Right atrium auricular region (tissue), 2 donors: Measurements from ENCODE around the gene SMYD3. TPM values are rescaled to one million over a fixed set of nuclear protein-coding genes. Genes with fewer than 3 reads are reported as not detected.

Experiments
- DNase-seq: peaks from one replicate; pipeline ENCODE4 v3.0.0-alpha.2; 2019; ENCODE audit warnings: low spot score
- H3K27ac ChIP-seq, 2 donors: fragments of 200-600 bp; sonication (generic); 1 replicate in 1 of 2; 2 replicates in 1 of 2; pipeline ENCODE4 v1.5.1; 2016 to 2019
- H3K27me3 ChIP-seq, 2 donors: fragments of 200-600 bp; sonication (generic); one replicate each; pipeline versions ENCODE4 v1.5.1 to v1.6.0; 2017 to 2019
- H3K36me3 ChIP-seq: fragments of 200-600 bp; sonication (generic); one replicate; pipeline ENCODE4 v1.5.1; 2016
- H3K4me1 ChIP-seq, 2 donors: fragments of 200-600 bp; sonication (generic); one replicate each; pipeline versions ENCODE4 v1.5.1 to v1.6.0; 2017 to 2019
- H3K4me3 ChIP-seq, 2 donors: fragments of 200-600 bp; sonication (generic); 1 replicate in 1 of 2; 2 replicates in 1 of 2; pipeline ENCODE4 v1.5.1; 2017 to 2019; ENCODE audit warnings: mild to moderate bottlenecking in 1 of 2, moderate library complexity in 1 of 2
- H3K9me3 ChIP-seq, 2 donors: fragments of 200-600 bp; sonication (generic); one replicate each; pipeline ENCODE4 v1.5.1; 2019
- total RNA-seq, 2 donors: library from RNA; depleted of rRNA; stranded (reverse); fragments of >200 nt; gene quantifications; one replicate each; pipeline ENCODE4 v1.1.0, GENCODE V29; 2016
- TF ChIP-seq, protein P1 (sequence below), 2 donors: fragments of 200-600 bp; sonication (generic); IDR thresholded peaks; one replicate each; pipeline ENCODE4 v1.5.1; 2019; ENCODE audit warnings: antibody characterized with exemption in 2 of 2

Gene SMYD3
- total RNA-seq, 2 donors from 2014 or later: 7.9 to 8.5 TPM

- no peak overlapping the region for H3K4me3 ChIP-seq
- TF ChIP-seq, protein P1, sequence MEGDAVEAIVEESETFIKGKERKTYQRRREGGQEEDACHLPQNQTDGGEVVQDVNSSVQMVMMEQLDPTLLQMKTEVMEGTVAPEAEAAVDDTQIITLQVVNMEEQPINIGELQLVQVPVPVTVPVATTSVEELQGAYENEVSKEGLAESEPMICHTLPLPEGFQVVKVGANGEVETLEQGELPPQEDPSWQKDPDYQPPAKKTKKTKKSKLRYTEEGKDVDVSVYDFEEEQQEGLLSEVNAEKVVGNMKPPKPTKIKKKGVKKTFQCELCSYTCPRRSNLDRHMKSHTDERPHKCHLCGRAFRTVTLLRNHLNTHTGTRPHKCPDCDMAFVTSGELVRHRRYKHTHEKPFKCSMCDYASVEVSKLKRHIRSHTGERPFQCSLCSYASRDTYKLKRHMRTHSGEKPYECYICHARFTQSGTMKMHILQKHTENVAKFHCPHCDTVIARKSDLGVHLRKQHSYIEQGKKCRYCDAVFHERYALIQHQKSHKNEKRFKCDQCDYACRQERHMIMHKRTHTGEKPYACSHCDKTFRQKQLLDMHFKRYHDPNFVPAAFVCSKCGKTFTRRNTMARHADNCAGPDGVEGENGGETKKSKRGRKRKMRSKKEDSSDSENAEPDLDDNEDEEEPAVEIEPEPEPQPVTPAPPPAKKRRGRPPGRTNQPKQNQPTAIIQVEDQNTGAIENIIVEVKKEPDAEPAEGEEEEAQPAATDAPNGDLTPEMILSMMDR (IDR thresholded peaks at IDR 0.05): no peak
- no peaks in the 10 kb centered on the region for H3K9me3 ChIP-seq
- H3K27ac ChIP-seq: no peak overlapping the region
- no peaks in the 10 kb centered on the region for H3K36me3 ChIP-seq
- H3K4me1 ChIP-seq: peaks cover 0 to 20% of the 10 kb centered on the region in 2 donors
- no peak for DNase-seq
- H3K27me3 ChIP-seq: no peaks in the 10 kb centered on the region
Observed at GRCh38 chr1:245873068-245873467, 634.0 kb downstream of the SMYD3 start.

DNA sequence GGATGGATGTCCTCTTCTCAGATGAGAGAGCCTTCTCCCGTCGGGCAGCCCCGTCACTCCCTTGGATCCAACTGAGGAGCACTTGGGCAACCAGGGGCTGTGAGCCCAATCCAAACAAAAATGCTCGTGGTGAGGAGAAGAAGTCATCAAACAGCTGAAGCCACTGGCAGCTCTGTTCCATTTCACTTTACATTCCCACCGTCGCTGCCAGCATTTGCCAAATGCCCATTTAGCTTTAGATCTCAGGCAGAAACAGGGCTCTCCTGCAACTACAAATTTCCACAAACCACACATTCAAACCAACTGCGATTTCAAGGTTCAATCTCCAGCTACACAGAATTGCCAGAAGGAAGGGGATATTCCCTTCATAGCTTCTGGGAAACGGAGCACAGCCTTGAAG, 634.6 kb downstream of the SMYD3 start:
- H3K27ac ChIP-seq: no peak overlapping the region
- H3K4me1 ChIP-seq: peaks cover 0 to 20% of the 10 kb centered on the region in 2 donors
- no peaks in the 10 kb centered on the region for H3K36me3 ChIP-seq
- no peaks in the 10 kb centered on the region for H3K27me3 ChIP-seq
- TF ChIP-seq, protein P1 (IDR thresholded peaks at IDR 0.05): no peak
- no peaks in the 10 kb centered on the region for H3K9me3 ChIP-seq
- no peak for DNase-seq
- H3K4me3 ChIP-seq: no peak overlapping the region

GRCh38 chr1:245871915-245872314, 635.2 kb downstream of the SMYD3 start:
- no peaks in the 10 kb centered on the region for H3K27me3 ChIP-seq
- H3K36me3 ChIP-seq: no peaks in the 10 kb centered on the region
- H3K27ac ChIP-seq: no peak overlapping the region
- TF ChIP-seq, protein P1 (IDR thresholded peaks at IDR 0.05): no peak
- peaks cover 0 to 20% of the 10 kb centered on the region in 2 donors for H3K4me1 ChIP-seq
- DNase-seq: no peak
- H3K4me3 ChIP-seq: no peak overlapping the region
- no peaks in the 10 kb centered on the region for H3K9me3 ChIP-seq

- TF ChIP-seq, protein P1 (IDR thresholded peaks at IDR 0.05): no peak
- H3K9me3 ChIP-seq: no peaks in the 10 kb centered on the region
- H3K27me3 ChIP-seq: no peaks in the 10 kb centered on the region
- H3K4me1 ChIP-seq: peaks cover 0 to 20% of the 10 kb centered on the region in 2 donors
- no peak for DNase-seq
- no peak overlapping the region for H3K27ac ChIP-seq
- H3K36me3 ChIP-seq: no peaks in the 10 kb centered on the region
- H3K4me3 ChIP-seq: no peak overlapping the region
Observed at GRCh38 chr1:245871191-245871590, 635.9 kb downstream of the SMYD3 start.

DNA sequence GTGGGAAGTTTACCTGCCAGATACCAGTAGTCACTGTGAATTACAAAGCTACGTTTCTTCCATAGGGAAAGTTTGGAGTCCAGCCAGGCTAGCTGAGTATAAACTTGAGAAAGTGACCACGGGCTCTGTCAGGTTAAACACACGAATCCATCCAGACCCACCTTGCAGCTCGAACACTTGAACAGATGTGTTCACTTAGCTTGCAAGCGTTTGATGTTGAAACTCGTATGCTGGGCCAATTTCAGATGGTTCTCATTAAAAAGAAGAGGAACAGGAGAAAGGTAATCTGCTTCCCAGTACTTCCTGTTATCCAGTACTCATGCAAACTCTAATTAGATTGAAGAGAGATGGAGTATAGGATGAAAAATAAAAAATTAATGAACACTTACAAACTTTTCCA, 636.4 kb downstream of the SMYD3 start:
- no peak overlapping the region for H3K27ac ChIP-seq
- DNase-seq: no peak
- TF ChIP-seq, protein P1 (IDR thresholded peaks at IDR 0.05): no peak
- no peaks in the 10 kb centered on the region for H3K27me3 ChIP-seq
- no peaks in the 10 kb centered on the region for H3K9me3 ChIP-seq
- H3K36me3 ChIP-seq: no peaks in the 10 kb centered on the region
- H3K4me1 ChIP-seq: peaks cover 0 to 18% of the 10 kb centered on the region in 2 donors
- H3K4me3 ChIP-seq: no peak overlapping the region

DNA sequence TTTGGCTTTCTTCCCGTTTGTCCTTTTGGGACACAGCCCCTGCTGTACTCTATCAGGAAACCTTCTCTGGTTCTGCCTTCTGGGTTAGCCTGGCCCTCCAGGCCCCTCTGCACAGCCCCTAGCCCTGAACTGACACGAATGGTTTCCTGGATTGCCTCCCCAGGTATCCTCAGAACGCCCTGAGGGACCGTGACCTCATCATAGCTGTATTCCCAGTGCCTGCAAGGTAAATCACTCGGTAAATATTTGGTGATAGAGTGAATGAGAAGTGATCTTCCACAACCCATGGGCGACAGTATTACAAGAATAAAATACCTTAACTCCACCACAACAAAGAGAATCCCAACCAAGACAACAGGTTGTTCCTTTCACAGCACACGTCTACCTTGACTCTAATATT, 637.2 kb downstream of the SMYD3 start:
- TF ChIP-seq, protein P1 (IDR thresholded peaks at IDR 0.05): no peak
- Histone ChIP-seq H3K36me3 (no peaks in the 10 kb centered on the region), H3K4me3 (no peak overlapping the region), H3K27me3 (no peaks in the 10 kb centered on the region), H3K4me1 (peaks cover 0 to 10% of the 10 kb centered on the region in 2 donors), H3K9me3 (no peaks in the 10 kb centered on the region), H3K27ac (no peak overlapping the region)
- DNase-seq: no peak
